HCT116 (cell line): ENCODE data around the gene EGFLAM. TPM values are rescaled to one million over a fixed set of nuclear protein-coding genes. Genes with fewer than 3 reads are reported as not detected.

Source experiments
- ATAC-seq: fragments of 200-7000 bp; cut with Tn5 transposase; 2 replicates; pipeline ENCODE4 v1.9.1; 2020; ENCODE audit warnings: mild to moderate bottlenecking, moderate library complexity
- BruUV-seq: library from RNA; stranded (reverse); fragments of 400-500 nt; replicated peaks from 2 replicates; lab custom pipeline; 2021; lab: Mats Ljungman, UMichigan
- CTCF ChIA-PET: fragments of 300-600 bp; sonication (Branson Sonifier 250); formaldehyde crosslinking; loops from one replicate; lab custom pipeline; 2021; ENCODE audit warnings: antibody characterized with exemption; lab: Charles Lee
- POLR2A ChIA-PET: fragments of 300-600, 350-600 bp; sonication (Branson Sonifier 250); formaldehyde crosslinking; loops from one replicate; lab custom pipeline; 2021; ENCODE audit warnings: antibody characterized with exemption; lab: Charles Lee
- RAD21 ChIA-PET, 2 experiments: fragments of 300-600 bp; sonication (Branson Sonifier 250); formaldehyde crosslinking; loops; one replicate each; lab custom pipeline; 2023; ENCODE audit warnings: low total read pairs in 2 of 2; ENCODE audit not compliant: uncharacterized antibody in 2 of 2, unreplicated experiment in 2 of 2, low non-redundant PET in 1 of 2; lab: Charles Lee
- DNase-seq: peaks from one replicate; pipeline ENCODE4 v3.0.0-alpha.2; 2010; ENCODE audit warnings: low read depth, low spot score
- H2AFZ ChIP-seq: fragments of 200-600 bp; shearing (Covaris generic), sonication (generic); 2 replicates; pipeline ENCODE4 v1.6.1; 2017; ENCODE audit warnings: low read depth, mixed run types, mixed read lengths, antibody characterized with exemption, low read length; ENCODE audit not compliant: poor library complexity, severe bottlenecking
- H3K27ac ChIP-seq: 2 replicates; pipeline ENCODE4 v1.5.1; 2012; ENCODE audit warnings: low read depth, low read length
- H3K27me3 ChIP-seq: fragments of 200-600 bp; sonication (generic); 2 replicates; pipeline ENCODE4 v1.6.1; 2016; ENCODE audit warnings: mixed run types, low read length, mixed read lengths; ENCODE audit not compliant: insufficient read depth
- H3K36me3 ChIP-seq, 2 experiments: fragments of 200-500 bp in 1 of 2; fragments of 200-600 bp in 1 of 2; sonication (Bioruptor generic) in 1 of 2; sonication (generic) in 1 of 2; 2 replicates each; pipeline versions ENCODE4 v1.5.1 to v1.6.1; 2014 to 2016; ENCODE audit warnings: low read length in 2 of 2, inconsistent platforms in 1 of 2, mixed read lengths in 1 of 2, mixed run types in 1 of 2; ENCODE audit not compliant: insufficient read depth in 2 of 2, control insufficient read depth in 1 of 2
- H3K4me1 ChIP-seq, 2 experiments: fragments of 200-600 bp in 1 of 2; sonication (generic) in 1 of 2; 2 replicates each; pipeline versions ENCODE4 v1.5.1 to v1.6.1; 2012 to 2017; ENCODE audit warnings: low read length in 2 of 2, inconsistent platforms in 1 of 2, mild to moderate bottlenecking in 1 of 2, mixed read lengths in 1 of 2, mixed run types in 1 of 2, moderate library complexity in 1 of 2; ENCODE audit not compliant: insufficient read depth in 2 of 2, control insufficient read depth in 1 of 2
- H3K4me2 ChIP-seq: fragments of 200-600 bp; sonication (generic); 2 replicates; pipeline ENCODE4 v1.6.1; 2017; ENCODE audit warnings: mixed run types, low read length, mixed read lengths
- H3K4me3 ChIP-seq, 2 experiments: fragments of 200-600 bp in 1 of 2; sonication (generic) in 1 of 2; replicated peaks in 1 of 2; 2 replicates each; pipeline ENCODE4 v1.5.1; 2011 to 2016; ENCODE audit warnings: low read length in 2 of 2, control low read depth in 1 of 2, low read depth in 1 of 2, mild to moderate bottlenecking in 1 of 2, mixed read lengths in 1 of 2, mixed run types in 1 of 2
- H3K79me2 ChIP-seq: fragments of 200-600 bp; sonication (generic); 2 replicates; pipeline ENCODE4 v1.6.1; 2017; ENCODE audit warnings: mild to moderate bottlenecking, mixed run types, low read length, moderate library complexity, mixed read lengths; ENCODE audit not compliant: insufficient read depth
- H3K9ac ChIP-seq: fragments of 200-600 bp; sonication (generic); 2 replicates; pipeline ENCODE4 v1.6.1; 2016; ENCODE audit warnings: low read length, mixed read lengths
- H3K9me2 ChIP-seq: fragments of 200-600 bp; sonication (generic), shearing (Covaris generic); 2 replicates; pipeline ENCODE4 v1.6.1; 2017; ENCODE audit warnings: mixed run types, mild to moderate bottlenecking, moderate library complexity; ENCODE audit not compliant: insufficient read depth
- H3K9me3 ChIP-seq, 2 experiments: fragments of 200-500 bp in 1 of 2; fragments of 200-600 bp in 1 of 2; sonication (Bioruptor generic) in 1 of 2; sonication (generic) in 1 of 2; 2 replicates each; pipeline ENCODE4 v1.6.1; 2014 to 2017; ENCODE audit warnings: low read length in 2 of 2, mixed read lengths in 2 of 2, inconsistent platforms in 1 of 2, low read depth in 1 of 2, mild to moderate bottlenecking in 1 of 2, mixed run types in 1 of 2, moderate library complexity in 1 of 2; ENCODE audit not compliant: control insufficient read depth in 1 of 2, insufficient read depth in 1 of 2
- H4K20me1 ChIP-seq: fragments of 200-600 bp; sonication (generic), shearing (Covaris generic); 2 replicates; pipeline ENCODE4 v1.6.1; 2017; ENCODE audit warnings: mixed run types, mild to moderate bottlenecking, moderate library complexity; ENCODE audit not compliant: insufficient read depth
- CBX3 ChIP-seq: IDR thresholded peaks from 2 replicates; pipeline ENCODE4 v1.6.1; 2012; ENCODE audit warnings: low read depth
- EZH2 ChIP-seq: fragments of 200-600 bp; sonication (generic); IDR thresholded peaks from 2 replicates; pipeline ENCODE4 v1.6.1; 2017; ENCODE audit warnings: antibody characterized with exemption, mixed run types
- EZH2phosphoT487 ChIP-seq: fragments of 200-600 bp; IDR thresholded peaks from 2 replicates; pipeline ENCODE4 v1.6.1; 2018; ENCODE audit warnings: antibody characterized with exemption, borderline replicate concordance
- SIN3A ChIP-seq: IDR thresholded peaks from 2 replicates; pipeline ENCODE4 v1.6.1; 2012; ENCODE audit warnings: low read depth
- YY1 ChIP-seq: IDR thresholded peaks from 2 replicates; pipeline ENCODE4 v1.6.1; 2011; ENCODE audit warnings: low read length, low read depth, moderate library complexity, mild to moderate bottlenecking; ENCODE audit not compliant: insufficient replicate concordance; ENCODE audit errors: extremely low read depth
- ZNF274 ChIP-seq: fragments of 200-500 bp; sonication (Bioruptor generic); IDR thresholded peaks from 2 replicates; pipeline ENCODE4 v1.6.1; 2014; ENCODE audit warnings: mild to moderate bottlenecking, low read depth, low read length, inconsistent platforms
- intact Hi-C: fragments of 100-400 bp; cut with micrococcal nuclease; formaldehyde crosslinking; loops from 2 replicates; pipeline ENCODE4 v1.10.0; 2022
- total RNA-seq: library from RNA; stranded (reverse); gene quantifications from one replicate; pipeline ENCODE4 v1.2.1, GENCODE V29; 2021; ENCODE audit not compliant: unreplicated experiment
- TF ChIP-seq, protein P1 (sequence below): IDR thresholded peaks from 2 replicates; pipeline ENCODE4 v1.6.1; 2012
- TF ChIP-seq, protein P2 (sequence below): IDR thresholded peaks from 2 replicates; pipeline ENCODE4 v1.6.1; 2012; ENCODE audit warnings: low read depth
- TF ChIP-seq, protein P3 (sequence below): IDR thresholded peaks from 2 replicates; pipeline ENCODE4 v1.6.1; 2011; ENCODE audit warnings: mild to moderate bottlenecking, low read length, moderate library complexity; ENCODE audit not compliant: insufficient replicate concordance; ENCODE audit errors: extremely low read depth

The EGFLAM gene
- total RNA-seq, 1 experiment from 2014 or later, result not detected

DNA sequence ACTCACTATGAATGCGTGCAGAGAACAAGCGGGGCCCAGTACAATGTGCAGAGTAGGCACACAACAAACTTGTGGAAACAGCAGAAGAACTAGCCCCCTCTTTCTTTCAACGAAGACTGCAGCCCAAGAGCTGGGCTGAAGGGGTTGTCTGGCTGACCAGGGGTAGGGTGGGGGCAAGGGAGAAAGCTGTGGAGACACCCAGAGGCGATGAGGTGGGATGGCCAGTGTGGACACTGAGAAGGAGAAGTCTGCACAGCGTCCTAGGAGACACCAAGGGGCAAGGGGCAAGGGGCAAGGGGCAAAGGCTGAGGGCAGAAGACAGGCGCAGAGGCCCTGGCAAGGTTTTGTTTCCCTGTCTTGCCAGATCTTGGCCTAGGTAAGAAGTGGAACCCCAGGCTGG is 235.8 kb downstream of the EGFLAM start:
- Histone ChIP-seq H4K20me1 (no peaks in the 10 kb centered on the region), H3K27ac (no peak overlapping the region), H3K9me2 (no peaks in the 10 kb centered on the region), H3K4me2 (no peak overlapping the region), H3K4me3 (no peak overlapping the region), H3K79me2 (no peaks in the 10 kb centered on the region), H3K9me3 (no peaks in the 10 kb centered on the region), H3K4me1 (no peaks in the 10 kb centered on the region), H3K27me3 (no peaks in the 10 kb centered on the region), H3K9ac (no peak overlapping the region), H3K36me3 (no peaks in the 10 kb centered on the region), H2AFZ (no peak overlapping the region)
- TF ChIP-seq EZH2phosphoT487, result no peak
- TF ChIP-seq ZNF274, result no peak
- TF ChIP-seq CBX3, result no peak
- no peak for TF ChIP-seq EZH2
- TF ChIP-seq, protein P1, sequence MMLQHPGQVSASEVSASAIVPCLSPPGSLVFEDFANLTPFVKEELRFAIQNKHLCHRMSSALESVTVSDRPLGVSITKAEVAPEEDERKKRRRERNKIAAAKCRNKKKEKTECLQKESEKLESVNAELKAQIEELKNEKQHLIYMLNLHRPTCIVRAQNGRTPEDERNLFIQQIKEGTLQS, result no peak
- no peak for TF ChIP-seq YY1
- TF ChIP-seq, protein P2, sequence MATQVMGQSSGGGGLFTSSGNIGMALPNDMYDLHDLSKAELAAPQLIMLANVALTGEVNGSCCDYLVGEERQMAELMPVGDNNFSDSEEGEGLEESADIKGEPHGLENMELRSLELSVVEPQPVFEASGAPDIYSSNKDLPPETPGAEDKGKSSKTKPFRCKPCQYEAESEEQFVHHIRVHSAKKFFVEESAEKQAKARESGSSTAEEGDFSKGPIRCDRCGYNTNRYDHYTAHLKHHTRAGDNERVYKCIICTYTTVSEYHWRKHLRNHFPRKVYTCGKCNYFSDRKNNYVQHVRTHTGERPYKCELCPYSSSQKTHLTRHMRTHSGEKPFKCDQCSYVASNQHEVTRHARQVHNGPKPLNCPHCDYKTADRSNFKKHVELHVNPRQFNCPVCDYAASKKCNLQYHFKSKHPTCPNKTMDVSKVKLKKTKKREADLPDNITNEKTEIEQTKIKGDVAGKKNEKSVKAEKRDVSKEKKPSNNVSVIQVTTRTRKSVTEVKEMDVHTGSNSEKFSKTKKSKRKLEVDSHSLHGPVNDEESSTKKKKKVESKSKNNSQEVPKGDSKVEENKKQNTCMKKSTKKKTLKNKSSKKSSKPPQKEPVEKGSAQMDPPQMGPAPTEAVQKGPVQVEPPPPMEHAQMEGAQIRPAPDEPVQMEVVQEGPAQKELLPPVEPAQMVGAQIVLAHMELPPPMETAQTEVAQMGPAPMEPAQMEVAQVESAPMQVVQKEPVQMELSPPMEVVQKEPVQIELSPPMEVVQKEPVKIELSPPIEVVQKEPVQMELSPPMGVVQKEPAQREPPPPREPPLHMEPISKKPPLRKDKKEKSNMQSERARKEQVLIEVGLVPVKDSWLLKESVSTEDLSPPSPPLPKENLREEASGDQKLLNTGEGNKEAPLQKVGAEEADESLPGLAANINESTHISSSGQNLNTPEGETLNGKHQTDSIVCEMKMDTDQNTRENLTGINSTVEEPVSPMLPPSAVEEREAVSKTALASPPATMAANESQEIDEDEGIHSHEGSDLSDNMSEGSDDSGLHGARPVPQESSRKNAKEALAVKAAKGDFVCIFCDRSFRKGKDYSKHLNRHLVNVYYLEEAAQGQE, result no peak
- TF ChIP-seq, protein P3, sequence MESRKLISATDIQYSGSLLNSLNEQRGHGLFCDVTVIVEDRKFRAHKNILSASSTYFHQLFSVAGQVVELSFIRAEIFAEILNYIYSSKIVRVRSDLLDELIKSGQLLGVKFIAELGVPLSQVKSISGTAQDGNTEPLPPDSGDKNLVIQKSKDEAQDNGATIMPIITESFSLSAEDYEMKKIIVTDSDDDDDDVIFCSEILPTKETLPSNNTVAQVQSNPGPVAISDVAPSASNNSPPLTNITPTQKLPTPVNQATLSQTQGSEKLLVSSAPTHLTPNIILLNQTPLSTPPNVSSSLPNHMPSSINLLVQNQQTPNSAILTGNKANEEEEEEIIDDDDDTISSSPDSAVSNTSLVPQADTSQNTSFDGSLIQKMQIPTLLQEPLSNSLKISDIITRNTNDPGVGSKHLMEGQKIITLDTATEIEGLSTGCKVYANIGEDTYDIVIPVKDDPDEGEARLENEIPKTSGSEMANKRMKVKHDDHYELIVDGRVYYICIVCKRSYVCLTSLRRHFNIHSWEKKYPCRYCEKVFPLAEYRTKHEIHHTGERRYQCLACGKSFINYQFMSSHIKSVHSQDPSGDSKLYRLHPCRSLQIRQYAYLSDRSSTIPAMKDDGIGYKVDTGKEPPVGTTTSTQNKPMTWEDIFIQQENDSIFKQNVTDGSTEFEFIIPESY, result no peak
- no peak for TF ChIP-seq SIN3A
- no TSS peak for BruUV-seq
- intact Hi-C loops, result no loop called here
- ChIA-PET CTCF (no interaction called here), RAD21 (no interaction called here), POLR2A (no interaction called here)
- no peak for DNase-seq
- no peak for ATAC-seq
